IMR-90 (cell line): ENCODE data around the gene HOTAIR. TPM values are rescaled to one million over a fixed set of nuclear protein-coding genes. Genes with fewer than 3 reads are reported as not detected.

Experiments
- ATAC-seq: fragments of 200-7000 bp; cut with Tn5 transposase; 2 replicates; pipeline ENCODE4 v1.9.1; 2020; ENCODE audit warnings: low read depth, mild to moderate bottlenecking, moderate library complexity
- BruUV-seq: library from RNA; stranded (reverse); fragments of 400-500 nt; replicated peaks from 2 replicates; lab custom pipeline; 2021; lab: Mats Ljungman, UMichigan
- CTCF ChIA-PET: fragments of 300-600 bp; formaldehyde crosslinking; extraction: SDS; loops from one replicate; lab custom pipeline; 2021; ENCODE audit warnings: antibody characterized with exemption; lab: Yijun Ruan, JAX
- POLR2A ChIA-PET: fragments of 300-600 bp; sonication (Branson Sonifier 250); formaldehyde crosslinking; loops from one replicate; lab custom pipeline; 2022; ENCODE audit warnings: antibody characterized with exemption; ENCODE audit not compliant: unreplicated experiment; lab: Charles Lee
- DNase-seq: peaks from one replicate; pipeline ENCODE4 v3.0.0; 2013
- H2AFZ ChIP-seq: replicated peaks from 2 replicates; pipeline ENCODE3; 2013; ENCODE audit warnings: low read length, mild to moderate bottlenecking; ENCODE audit not compliant: poor library complexity
- H2AK5ac ChIP-seq: 2 replicates; pipeline ENCODE4 v1.6.1; 2013; ENCODE audit warnings: low read depth, low read length, inconsistent platforms
- H2AK9ac ChIP-seq: replicated peaks from 2 replicates; pipeline ENCODE3; 2013; ENCODE audit warnings: mild to moderate bottlenecking, low read depth, low read length, moderate library complexity; ENCODE audit not compliant: poor library complexity
- H2BK120ac ChIP-seq: 2 replicates; pipeline ENCODE4 v1.6.1; 2013; ENCODE audit warnings: low read depth, low read length, inconsistent platforms
- H2BK15ac ChIP-seq: 3 replicates; pipeline ENCODE4 v1.6.1; 2013; ENCODE audit warnings: low read depth, low read length, inconsistent platforms
- H2BK20ac ChIP-seq: 2 replicates; pipeline ENCODE4 v1.6.1; 2013; ENCODE audit warnings: low read depth, mild to moderate bottlenecking, inconsistent platforms, low read length, moderate library complexity
- H2BK5ac ChIP-seq: 2 replicates; pipeline ENCODE4 v1.6.1; 2013; ENCODE audit warnings: mild to moderate bottlenecking, low read depth, low read length, inconsistent platforms; ENCODE audit not compliant: poor library complexity, severe bottlenecking
- H3K14ac ChIP-seq: replicated peaks from 2 replicates; pipeline ENCODE4 v1.6.1; 2013; ENCODE audit warnings: low read depth, low read length, inconsistent platforms
- H3K18ac ChIP-seq: 2 replicates; pipeline ENCODE4 v1.6.1; 2013; ENCODE audit warnings: low read depth, low read length, control low read depth
- H3K23ac ChIP-seq: 2 replicates; pipeline ENCODE4 v1.6.1; 2013; ENCODE audit warnings: low read depth, low read length, inconsistent platforms
- H3K27ac ChIP-seq: 2 replicates; pipeline ENCODE4 v1.5.1; 2013; ENCODE audit warnings: mild to moderate bottlenecking, control low read depth, low read length; ENCODE audit not compliant: insufficient read depth
- H3K27me3 ChIP-seq: 2 replicates; pipeline ENCODE4 v1.6.1; 2013; ENCODE audit warnings: low read length; ENCODE audit not compliant: control insufficient read depth, insufficient read depth
- H3K36me3 ChIP-seq: 2 replicates; pipeline ENCODE4 v1.6.1; 2013; ENCODE audit warnings: low read length, mixed read lengths; ENCODE audit not compliant: control insufficient read depth, insufficient read depth
- H3K4ac ChIP-seq: 2 replicates; pipeline ENCODE4 v1.6.1; 2013; ENCODE audit warnings: low read depth, low read length, inconsistent platforms
- H3K4me1 ChIP-seq: 2 replicates; pipeline ENCODE4 v1.6.1; 2013; ENCODE audit warnings: low read length, mixed read lengths; ENCODE audit not compliant: control insufficient read depth, insufficient read depth
- H3K4me2 ChIP-seq: 2 replicates; pipeline ENCODE4 v1.6.1; 2013; ENCODE audit warnings: low read depth, mild to moderate bottlenecking, control low read depth, low read length, moderate library complexity
- H3K4me3 ChIP-seq: 2 replicates; pipeline ENCODE4 v1.5.1; 2013; ENCODE audit warnings: low read depth, mild to moderate bottlenecking, control low read depth, low read length, moderate library complexity; ENCODE audit not compliant: insufficient read depth
- H3K56ac ChIP-seq: 2 replicates; pipeline ENCODE4 v1.6.1; 2013; ENCODE audit warnings: low read length, inconsistent platforms; ENCODE audit not compliant: insufficient read depth; ENCODE audit errors: extremely low read depth
- H3K79me1 ChIP-seq, 2 experiments: 2 replicates each; pipeline ENCODE4 v1.6.1; 2013; ENCODE audit warnings: low read length in 2 of 2, inconsistent platforms in 1 of 2, low read depth in 1 of 2
- H3K9ac ChIP-seq: 2 replicates; pipeline ENCODE4 v1.6.1; 2013; ENCODE audit warnings: low read depth, low read length, control low read depth
- H3K9me1 ChIP-seq: 2 replicates; pipeline ENCODE4 v1.6.1; 2013; ENCODE audit warnings: low read length, inconsistent platforms; ENCODE audit not compliant: insufficient read depth
- H3K9me3 ChIP-seq: 2 replicates; pipeline ENCODE4 v1.6.1; 2013; ENCODE audit warnings: low read length; ENCODE audit not compliant: control insufficient read depth, insufficient read depth
- H4K20me1 ChIP-seq: 2 replicates; pipeline ENCODE4 v1.6.1; 2013; ENCODE audit warnings: low read length, inconsistent platforms; ENCODE audit not compliant: insufficient read depth
- H4K5ac ChIP-seq: 2 replicates; pipeline ENCODE4 v1.6.1; 2013; ENCODE audit warnings: mild to moderate bottlenecking, low read depth, low read length, control low read depth
- H4K8ac ChIP-seq, 2 experiments: 2 replicates each; pipeline ENCODE4 v1.6.1; 2013; ENCODE audit warnings: low read depth in 2 of 2, low read length in 2 of 2, control low read depth in 1 of 2, inconsistent platforms in 1 of 2
- H4K91ac ChIP-seq: 2 replicates; pipeline ENCODE4 v1.6.1; 2013; ENCODE audit warnings: low read depth, low read length, inconsistent platforms; ENCODE audit not compliant: insufficient read depth
- BHLHE40 ChIP-seq: fragments of 150-350 bp; IDR thresholded peaks from 2 replicates; pipeline ENCODE4 v1.6.1; 2016; ENCODE audit warnings: mild to moderate bottlenecking, low read depth, low read length
- CHD1 ChIP-seq: IDR thresholded peaks from 2 replicates; pipeline ENCODE4 v1.6.1; 2012; ENCODE audit warnings: low read depth, low read length, improper control_type of control experiment
- FOS ChIP-seq: fragments of 150-350 bp; IDR thresholded peaks from 2 replicates; pipeline ENCODE4 v1.6.1; 2016; ENCODE audit warnings: low read depth, low read length
- MAFK ChIP-seq: IDR thresholded peaks from 2 replicates; pipeline ENCODE4 v1.6.1; 2012; ENCODE audit warnings: low read depth, low read length, improper control_type of control experiment
- POLR2A ChIP-seq: IDR thresholded peaks from 2 replicates; pipeline ENCODE4 v1.6.1; 2012; ENCODE audit warnings: mild to moderate bottlenecking, low read depth, low read length
- RCOR1 ChIP-seq: IDR thresholded peaks from 2 replicates; pipeline ENCODE4 v1.6.1; 2012; ENCODE audit warnings: mild to moderate bottlenecking, low read length, improper control_type of control experiment; ENCODE audit not compliant: insufficient replicate concordance
- RFX5 ChIP-seq: IDR thresholded peaks from 2 replicates; pipeline ENCODE4 v1.8.0; 2012; ENCODE audit warnings: low read depth, mild to moderate bottlenecking, low read length, moderate library complexity
- SMC3 ChIP-seq: fragments of 150-350 bp; IDR thresholded peaks from 2 replicates; pipeline ENCODE4 v1.6.1; 2016; ENCODE audit warnings: low read depth, mild to moderate bottlenecking, antibody characterized with exemption, low read length, moderate library complexity
- USF2 ChIP-seq: fragments of 150-350 bp; IDR thresholded peaks from 2 replicates; pipeline ENCODE4 v1.6.1; 2017; ENCODE audit warnings: mild to moderate bottlenecking, antibody characterized with exemption, low read length, low read depth
- WGBS, 2 experiments: methylation state at CpG; one replicate each; pipeline versions ENCODE4 v1.1.5 to v1.1.7; 2013; ENCODE audit warnings: missing lambda C conversion rate in 2 of 2; ENCODE audit not compliant: insufficient read length in 1 of 2; ENCODE audit errors: extremely low coverage in 2 of 2; 5-methylcytosine and 5-hydroxymethylcytosine counted together
- dilution Hi-C: fragments of 300-500 bp; cut with HindIII; formaldehyde crosslinking; loops from one replicate; pipeline ENCODE4 v1.14.3; 2018; ENCODE audit warnings: low sequenced_read_pairs; ENCODE audit not compliant: unreplicated experiment
- in situ Hi-C: fragments of 300-500 bp; cut with MboI; formaldehyde crosslinking; loops from 3 replicates; pipeline ENCODE4 v1.14.3; 2019; ENCODE audit warnings: low sequenced_read_pairs, inconsistent platforms, mixed read lengths
- intact Hi-C: fragments of 100-400 bp; cut with micrococcal nuclease; formaldehyde crosslinking; loops from 2 replicates; pipeline ENCODE4 v1.10.0; 2022
- polyA plus RNA-seq, 3 experiments: library from polyadenylated mRNA; depleted of rRNA; stranded (reverse); fragments of >200 nt; gene quantifications; 2 replicates each; pipeline ENCODE4 v1.2.3, GENCODE V29; 2012; ENCODE audit warnings: low replicate concordance in 1 of 3
- total RNA-seq: library from RNA; depleted of rRNA; stranded (reverse); fragments of >200 nt; gene quantifications from 2 replicates; pipeline ENCODE4 v1.2.3, GENCODE V29; 2012

The HOTAIR gene
- total and polyA plus RNA-seq, 2 of the 4 experiments (the other 2 are of a cell fraction) = not detected

- BruUV-seq = no TSS peak
- WGBS, 2 experiments = 3% methylated on average over 29 of the region's 47 CpGs; no CpG with 5 or more reads in 1 of the 2 experiments
- H3K27me3 ChIP-seq = peaks cover 95% of the 10 kb centered on the region
- H3K4me3 ChIP-seq = no peak overlapping the region
- H4K91ac ChIP-seq = no peak overlapping the region
- in situ Hi-C loops = no loop called here
- POLR2A ChIA-PET = interaction anchor here (0.6 kb wide), 1 partner anchor 247 kb away, joined by 6 read pairs; no protein-coding TSS in a partner anchor
- ATAC-seq = no peak
- H3K4me1 ChIP-seq = no peaks in the 10 kb centered on the region
- no peaks in the 10 kb centered on the region for H3K36me3 ChIP-seq
- H3K4ac ChIP-seq = no peak overlapping the region
- no peak overlapping the region for H3K18ac ChIP-seq
- dilution Hi-C loops = no loop called here
- H2BK5ac ChIP-seq = no peak overlapping the region
- H2BK120ac ChIP-seq = no peak overlapping the region
- no peak overlapping the region for H3K9ac ChIP-seq
- H2BK20ac ChIP-seq = no peak overlapping the region
- TF ChIP-seq RCOR1 (no peak), CHD1 (no peak), RFX5 (no peak), MAFK (no peak), USF2 (no peak), BHLHE40 (no peak), SMC3 (no peak), POLR2A (no peak), FOS (no peak)
- H3K23ac ChIP-seq = no peak overlapping the region
- H4K20me1 ChIP-seq = no peaks in the 10 kb centered on the region
- H3K9me3 ChIP-seq = peaks cover 4% of the 10 kb centered on the region; the same call in 1 of the 2 replicates
- no peak overlapping the region for H2AK9ac ChIP-seq
- no peak overlapping the region for H4K5ac ChIP-seq
- no peak overlapping the region for H3K4me2 ChIP-seq
- H2AFZ ChIP-seq = peak overlapping the region; percentile 43
- intact Hi-C loops = no loop called here
- no peak overlapping the region for H3K14ac ChIP-seq
- no peak overlapping the region for H3K56ac ChIP-seq
- H2AK5ac ChIP-seq = no peak overlapping the region
- no peak overlapping the region for H4K8ac ChIP-seq
- DNase-seq = no peak
- H3K79me1 ChIP-seq = no peaks in the 10 kb centered on the region
- H2BK15ac ChIP-seq = no peak overlapping the region
- no peak overlapping the region for H3K27ac ChIP-seq
- CTCF ChIA-PET = no interaction called here
- no peaks in the 10 kb centered on the region for H3K9me1 ChIP-seq
These were observed 23.0 kb downstream of the HOTAIR start for GRCh38 chr12:53951577-53952334.
